H1 (cell line): ENCODE measurements around the gene RASGRP1. TPM values are rescaled to one million over a fixed set of nuclear protein-coding genes. Genes with fewer than 3 reads are reported as not detected.

ENCODE experiments used
- CTCF ChIA-PET: fragments of 300-600 bp; sonication (Branson Sonifier 250); formaldehyde crosslinking; loops from one replicate; lab custom pipeline; 2021; ENCODE audit not compliant: partially characterized antibody; lab: Charles Lee
- POLR2A ChIA-PET: fragments of 300-600 bp; sonication (Branson Sonifier 250); formaldehyde crosslinking; loops from one replicate; lab custom pipeline; 2021; ENCODE audit warnings: inconsistent platforms; ENCODE audit not compliant: partially characterized antibody; lab: Charles Lee
- DNase-seq, 2 experiments: peaks; one replicate each; pipeline versions ENCODE4 v3.0.0 to v3.0.0-alpha.2; 2010 to 2022; ENCODE audit warnings: low spot score in 2 of 2, low read depth in 1 of 2, mixed read lengths in 1 of 2
- FAIRE-seq: peaks from 2 replicates; lab custom pipeline; 2011; peaks lifted over from hg19 to GRCh38; lab: Jason Lieb, UNC
- H2AFZ ChIP-seq: 2 replicates; pipeline ENCODE4 v1.8.1; 2012; ENCODE audit warnings: low read length, inconsistent platforms
- H2AK5ac ChIP-seq: 2 replicates; pipeline ENCODE4 v1.6.1; 2013; ENCODE audit warnings: low read depth, low read length
- H2BK120ac ChIP-seq: replicated peaks from 2 replicates; pipeline ENCODE3; 2013; ENCODE audit warnings: low read depth, low read length, inconsistent platforms
- H2BK12ac ChIP-seq: 2 replicates; pipeline ENCODE4 v1.6.1; 2013; ENCODE audit warnings: low read depth, low read length
- H2BK15ac ChIP-seq: 2 replicates; pipeline ENCODE4 v1.6.1; 2013; ENCODE audit warnings: low read length
- H2BK20ac ChIP-seq: 2 replicates; pipeline ENCODE4 v1.6.1; 2013; ENCODE audit warnings: low read length
- H2BK5ac ChIP-seq: 2 replicates; pipeline ENCODE4 v1.6.1; 2013; ENCODE audit warnings: low read depth, low read length
- H3K14ac ChIP-seq: 2 replicates; pipeline ENCODE4 v1.6.1; 2013; ENCODE audit warnings: inconsistent platforms; ENCODE audit not compliant: insufficient read length
- H3K18ac ChIP-seq: 2 replicates; pipeline ENCODE4 v1.6.1; 2013; ENCODE audit warnings: low read length; ENCODE audit errors: extremely low read depth
- H3K23ac ChIP-seq: 2 replicates; pipeline ENCODE4 v1.6.1; 2013; ENCODE audit warnings: inconsistent platforms; ENCODE audit not compliant: insufficient read length
- H3K23me2 ChIP-seq: 2 replicates; pipeline ENCODE4 v1.6.1; 2013; ENCODE audit warnings: low read depth, low read length
- H3K27ac ChIP-seq: 2 replicates; pipeline ENCODE4 v1.6.1; 2011; ENCODE audit warnings: low read depth, low read length, inconsistent platforms
- H3K27me3 ChIP-seq, 4 experiments: replicated peaks in 1 of 4; 1 replicate in 1 of 4; 2 replicates in 3 of 4; pipeline versions ENCODE4 v1.6.1 to v1.8.1; 2011 to 2013; ENCODE audit warnings: low read length in 3 of 4, mild to moderate bottlenecking in 3 of 4, inconsistent platforms in 2 of 4, mixed read lengths in 2 of 4, moderate library complexity in 1 of 4; ENCODE audit not compliant: control insufficient read depth in 3 of 4, insufficient read depth in 3 of 4; ENCODE audit errors: extremely low read depth in 1 of 4
- H3K36me3 ChIP-seq, 4 experiments: 2 replicates each; pipeline versions ENCODE4 v1.6.1 to v1.8.1; 2011 to 2013; ENCODE audit warnings: mild to moderate bottlenecking in 4 of 4, low read length in 3 of 4, moderate library complexity in 2 of 4, control low read depth in 1 of 4, inconsistent platforms in 1 of 4; ENCODE audit not compliant: insufficient read depth in 4 of 4, control insufficient read depth in 2 of 4
- H3K4ac ChIP-seq: replicated peaks from 2 replicates; pipeline ENCODE3; 2013; ENCODE audit warnings: low read length, low read depth, mixed read lengths, inconsistent platforms; ENCODE audit not compliant: insufficient read length
- H3K4me1 ChIP-seq, 4 experiments: replicated peaks in 1 of 4; 1 replicate in 1 of 4; 2 replicates in 3 of 4; pipeline versions ENCODE4 v1.6.1 to v1.8.1; 2011 to 2013; ENCODE audit warnings: low read length in 3 of 4, inconsistent platforms in 2 of 4, mixed read lengths in 1 of 4; ENCODE audit not compliant: insufficient read depth in 4 of 4, control insufficient read depth in 3 of 4
- H3K4me2 ChIP-seq, 2 experiments: 2 replicates each; pipeline versions ENCODE4 v1.6.1 to v1.8.1; 2011 to 2013; ENCODE audit warnings: low read depth in 2 of 2, low read length in 2 of 2, control low read depth in 1 of 2, inconsistent platforms in 1 of 2, mild to moderate bottlenecking in 1 of 2; ENCODE audit not compliant: insufficient read depth in 1 of 2
- H3K4me3 ChIP-seq, 4 experiments: fragments of 200-600, 300-600 bp in 1 of 4; sonication (generic), shearing (Covaris generic), sonication (Bioruptor Twin) in 1 of 4; 2 replicates each; pipeline versions ENCODE4 v1.5.1 to v1.8.1; 2011 to 2016; ENCODE audit warnings: low read length in 4 of 4, low read depth in 3 of 4, control low read depth in 2 of 4, inconsistent platforms in 2 of 4, mild to moderate bottlenecking in 2 of 4, mixed read lengths in 1 of 4, moderate library complexity in 1 of 4; ENCODE audit not compliant: insufficient read depth in 2 of 4; ENCODE audit errors: extremely low read depth in 1 of 4
- H3K56ac ChIP-seq: replicated peaks from 2 replicates; pipeline ENCODE3; 2013; ENCODE audit warnings: low read depth, mild to moderate bottlenecking, mixed read lengths, low read length, inconsistent platforms; ENCODE audit not compliant: insufficient read length
- H3K79me1 ChIP-seq: 2 replicates; pipeline ENCODE4 v1.6.1; 2013; ENCODE audit warnings: low read depth, low read length, control low read depth
- H3K79me2 ChIP-seq, 2 experiments: 2 replicates each; pipeline versions ENCODE4 v1.6.1 to v1.8.1; 2012 to 2013; ENCODE audit warnings: low read length in 2 of 2, mild to moderate bottlenecking in 2 of 2, inconsistent platforms in 1 of 2; ENCODE audit not compliant: insufficient read depth in 2 of 2, control insufficient read depth in 1 of 2
- H3K9ac ChIP-seq, 4 experiments: replicated peaks in 1 of 4; 1 replicate in 1 of 4; 2 replicates in 3 of 4; pipeline versions ENCODE4 v1.6.1 to v1.8.1; 2011 to 2013; ENCODE audit warnings: low read depth in 3 of 4, low read length in 3 of 4, control low read depth in 2 of 4, mild to moderate bottlenecking in 2 of 4, moderate library complexity in 2 of 4, inconsistent platforms in 1 of 4; ENCODE audit errors: extremely low read depth in 1 of 4
- H3K9me3 ChIP-seq, 2 experiments: 2 replicates each; pipeline versions ENCODE4 v1.6.1 to v1.8.1; 2012 to 2013; ENCODE audit warnings: mild to moderate bottlenecking in 2 of 2, moderate library complexity in 2 of 2, control low read depth in 1 of 2, inconsistent platforms in 1 of 2, low read depth in 1 of 2, low read length in 1 of 2, mixed read lengths in 1 of 2; ENCODE audit not compliant: insufficient read depth in 2 of 2
- H4K20me1 ChIP-seq, 2 experiments: replicated peaks in 1 of 2; 2 replicates each; pipeline versions ENCODE3 to v1.8.1; 2011 to 2013; ENCODE audit warnings: inconsistent platforms in 2 of 2, low read length in 2 of 2, mild to moderate bottlenecking in 1 of 2; ENCODE audit not compliant: insufficient read depth in 2 of 2, control insufficient read depth in 1 of 2
- H4K5ac ChIP-seq: 2 replicates; pipeline ENCODE4 v1.6.1; 2013; ENCODE audit warnings: low read length, low read depth, mixed read lengths, inconsistent platforms; ENCODE audit not compliant: insufficient read length
- H4K8ac ChIP-seq: 2 replicates; pipeline ENCODE4 v1.8.0; 2013; ENCODE audit warnings: mild to moderate bottlenecking, moderate library complexity, low read length, inconsistent platforms; ENCODE audit not compliant: insufficient read depth; ENCODE audit errors: extremely low read depth
- H4K91ac ChIP-seq: replicated peaks from 2 replicates; pipeline ENCODE3; 2013; ENCODE audit warnings: low read length, mixed read lengths, inconsistent platforms; ENCODE audit not compliant: insufficient read length
- ASH2L ChIP-seq: fragments of 200-600, 300-600 bp; sonication (generic); IDR thresholded peaks from one replicate; pipeline ENCODE4 v1.7.1; 2017; ENCODE audit warnings: low read length
- BCL11A ChIP-seq, 2 experiments: IDR thresholded peaks; one replicate each; pipeline ENCODE4 v1.6.1; 2011; ENCODE audit warnings: low read depth in 2 of 2, low read length in 2 of 2, mild to moderate bottlenecking in 2 of 2
- CHD2 ChIP-seq: IDR thresholded peaks from 2 replicates; pipeline ENCODE4 v1.6.1; 2012; ENCODE audit warnings: low read length, improper control_type of control experiment
- CREB1 ChIP-seq: IDR thresholded peaks from 2 replicates; pipeline ENCODE4 v1.6.1; 2012; ENCODE audit warnings: inconsistent platforms
- FOSL1 ChIP-seq: IDR thresholded peaks from 2 replicates; pipeline ENCODE4 v1.6.1; 2011; ENCODE audit warnings: mild to moderate bottlenecking, low read depth, low read length, moderate library complexity; ENCODE audit not compliant: insufficient read depth
- KDM5A ChIP-seq: fragments of 200-600 bp; IDR thresholded peaks from 2 replicates; pipeline ENCODE4 v1.7.1; 2012; ENCODE audit warnings: mild to moderate bottlenecking, low read length, inconsistent platforms, mixed read lengths
- POU5F1 ChIP-seq: IDR thresholded peaks from 2 replicates; pipeline ENCODE4 v1.6.1; 2011; ENCODE audit warnings: low read depth, mild to moderate bottlenecking, low read length, moderate library complexity
- RBBP5 ChIP-seq: IDR thresholded peaks from 2 replicates; pipeline ENCODE4 v1.7.1; 2012; ENCODE audit warnings: low read depth, mild to moderate bottlenecking, inconsistent platforms, low read length, moderate library complexity, borderline replicate concordance
- RXRA ChIP-seq: IDR thresholded peaks from 2 replicates; pipeline ENCODE4 v1.6.1; 2011; ENCODE audit warnings: low read depth, mild to moderate bottlenecking, low read length, moderate library complexity; ENCODE audit not compliant: insufficient read depth
- SIX5 ChIP-seq: IDR thresholded peaks from 2 replicates; pipeline ENCODE4 v1.6.1; 2011; ENCODE audit warnings: mild to moderate bottlenecking, low read depth, low read length
- TAF1 ChIP-seq: IDR thresholded peaks from 2 replicates; pipeline ENCODE4 v1.6.1; 2011; ENCODE audit warnings: mild to moderate bottlenecking, low read depth, low read length
- TBP ChIP-seq: IDR thresholded peaks from 2 replicates; pipeline ENCODE4 v1.6.1; 2011; ENCODE audit warnings: low read depth, low read length, improper control_type of control experiment
- ZNF274 ChIP-seq: IDR thresholded peaks from 2 replicates; pipeline ENCODE4 v1.7.0; 2012; ENCODE audit warnings: low read length, borderline replicate concordance; ENCODE audit errors: extremely low read depth
- WGBS, 2 experiments: shearing (Covaris generic) in 1 of 2; methylation state at CpG; one replicate each; pipeline versions ENCODE4 v1.1.6 to v1.1.7; 2013 to 2015; ENCODE audit warnings: low lambda C conversion rate in 2 of 2, mixed read lengths in 2 of 2, inconsistent platforms in 1 of 2, low coverage in 1 of 2, missing lambda C conversion rate in 1 of 2; ENCODE audit not compliant: insufficient replicate concordance in 2 of 2, insufficient coverage in 1 of 2, insufficient read length in 1 of 2; ENCODE audit errors: extremely low coverage in 1 of 2, missing lambda C conversion rate in 1 of 2; 5-methylcytosine and 5-hydroxymethylcytosine counted together
- polyA plus RNA-seq, 7 experiments: library from polyadenylated mRNA; depleted of rRNA in 3 of 7; stranded (reverse) in 5 of 7; unstranded in 2 of 7; fragments of >200 nt in 5 of 7; fragments of 200-250 nt in 2 of 7; gene quantifications; 1 replicate in 5 of 7; 2 replicates in 1 of 7; 4 replicates in 1 of 7; pipeline versions ENCODE4 v1.2.1 to v1.2.3, GENCODE V29; 2011 to 2013; ENCODE audit warnings: missing spikeins in 2 of 7, mixed read lengths in 2 of 7
- total RNA-seq: library from RNA; stranded (reverse); fragmentation: NEBNext Ultra II Directional; extraction: Animal tissue kit (Norgen Biotek cat#: 25700); gene quantifications from 2 replicates; pipeline ENCODE4 v1.2.1, GENCODE V29; 2021

RASGRP1 gene
- total and polyA plus RNA-seq, 2 of the 8 experiments (the other 6 are each of a cell fraction or from before 2014, with no cell fraction given) = 1.1 to 2.1 TPM

DNA sequence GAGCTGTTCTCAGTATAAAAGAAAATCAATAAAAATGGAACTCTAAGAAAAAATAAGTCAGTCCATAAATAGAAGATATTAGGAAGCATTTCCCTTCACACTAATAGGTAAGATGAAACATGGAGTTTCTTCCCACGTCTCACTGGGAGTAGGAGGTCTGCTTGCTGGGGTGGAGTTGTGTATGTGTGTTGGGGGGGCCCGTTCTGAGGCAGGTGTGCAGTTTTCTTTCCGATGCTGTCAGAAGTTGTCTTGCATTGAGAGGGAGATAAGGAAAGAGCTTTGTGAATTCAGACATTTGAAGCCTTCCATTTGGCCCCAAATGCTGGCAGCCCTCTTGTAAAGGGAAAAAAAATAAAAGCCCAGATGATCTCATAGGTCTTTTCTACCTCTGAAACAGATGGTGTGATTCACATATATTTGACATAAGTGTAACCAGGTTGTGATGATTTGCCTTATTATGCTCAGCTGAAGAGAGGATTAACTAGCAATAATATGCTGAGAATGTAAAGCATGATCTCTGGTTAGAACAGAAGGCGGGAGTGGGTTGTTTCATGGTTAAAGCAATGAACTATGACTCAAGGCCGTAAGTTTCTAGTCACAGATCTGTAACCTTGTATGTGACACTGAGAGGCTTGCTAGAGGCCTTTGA lies 8.8 kb downstream of the RASGRP1 start:
- Histone ChIP-seq H3K9me3 (no peaks in the 10 kb centered on the region), H3K9ac (no peak overlapping the region), H3K14ac (no peak overlapping the region), H3K27ac (no peak overlapping the region), H3K4me3 (no peak overlapping the region), H2AK5ac (no peak overlapping the region), H3K23ac (no peak overlapping the region), H2BK20ac (no peak overlapping the region), H4K8ac (no peak overlapping the region), H2BK120ac (no peak overlapping the region), H3K56ac (no peak overlapping the region), H3K4me2 (no peak overlapping the region), H3K36me3 (no peaks in the 10 kb centered on the region), H4K5ac (no peak overlapping the region), H4K20me1 (no peaks in the 10 kb centered on the region), H3K23me2 (no peaks in the 10 kb centered on the region), H3K4me1 (peaks cover 0 to 6% (median 3%) of the 10 kb centered on the region in 4 experiments; a peak in 3 of 7 replicates), H3K18ac (no peak overlapping the region), H2AFZ (no peak overlapping the region), H4K91ac (no peak overlapping the region), H2BK15ac (no peak overlapping the region), H3K27me3 (no peaks in the 10 kb centered on the region), H3K79me2 (no peaks in the 10 kb centered on the region), H2BK5ac (no peak overlapping the region), H2BK12ac (no peak overlapping the region), H3K4ac (no peak overlapping the region), H3K79me1 (no peaks in the 10 kb centered on the region)
- FAIRE-seq (no peak), DNase-seq (no peak)
- WGBS, 2 experiments = 88% methylated on average over 5 of the region's 5 CpGs; no CpG with 5 or more reads in 1 of the 2 experiments
- CTCF ChIA-PET = interaction anchor here (1.7 to 5.2 kb wide), 2 partner anchors 7 to 127 kb away, joined by 3 to 46 read pairs; partner anchors contain the start of gene RASGRP1
- POLR2A ChIA-PET = no interaction called here
- TF ChIP-seq TAF1 = no peak
- TF ChIP-seq CHD2 = no peak
- TF ChIP-seq ZNF274 = no peak
- TF ChIP-seq BCL11A (IDR thresholded peaks at IDR 0.05; ENCODE audit: low read depth in 2 of 2, low read length in 2 of 2) = no peak
- TF ChIP-seq CREB1 = no peak
- no peak for TF ChIP-seq KDM5A
- no peak for TF ChIP-seq ASH2L
- TF ChIP-seq POU5F1 = no peak
- no peak for TF ChIP-seq TBP
- no peak for TF ChIP-seq FOSL1
- no peak for TF ChIP-seq SIX5
- no peak for TF ChIP-seq RXRA
- no peak for TF ChIP-seq RBBP5
